Gastroesophageal sphincter (tissue), 3 donors: ENCODE results near the gene SLC7A6.

Experiments
- CTCF ChIP-seq, 4 experiments: fragments of 200-600 bp in 2 of 4; fragments of 450-650 bp in 2 of 4; sonication (generic) in 1 of 4; IDR thresholded peaks; one replicate each; pipeline ENCODE4 v1.5.1; 2017 to 2019; ENCODE audit warnings: antibody characterized with exemption in 4 of 4, mild to moderate bottlenecking in 2 of 4, moderate library complexity in 2 of 4
- EP300 ChIP-seq: sonication (generic); formaldehyde crosslinking; IDR thresholded peaks from one replicate; pipeline ENCODE4 v1.6.1; 2017; ENCODE audit warnings: antibody characterized with exemption, mild to moderate bottlenecking
- POLR2A ChIP-seq, 2 donors: fragments of 450-650 bp; IDR thresholded peaks; one replicate each; pipeline ENCODE4 v1.6.1; 2017; ENCODE audit warnings: antibody characterized with exemption in 2 of 2, mild to moderate bottlenecking in 2 of 2, moderate library complexity in 1 of 2
- POLR2AphosphoS5 ChIP-seq: sonication (generic); formaldehyde crosslinking; IDR thresholded peaks from one replicate; pipeline ENCODE4 v1.6.1; 2017; ENCODE audit warnings: antibody characterized with exemption

- no peak for TF ChIP-seq CTCF (IDR thresholded peaks at IDR 0.05)
- TF ChIP-seq POLR2A (IDR thresholded peaks at IDR 0.05) = no peak
- TF ChIP-seq POLR2AphosphoS5 = no peak
- no peak for TF ChIP-seq EP300
Observed at GRCh38 chr16:68242085-68242484, 22.2 kb upstream of the SLC7A6 start.
